GM21723 (cell line): Measurements from ENCODE around the gene NSD2.
"Not testable (repeated sequence)": the region's sequence is repeated elsewhere in the genome, so short reads cannot be mapped to it uniquely, and the experiment has no call there.

Experiments
- ATAC-seq: cut with Tn5 transposase; IDR thresholded peaks from one replicate; pipeline ENCODE4 v1.9.1; 2021; ENCODE audit warnings: mild to moderate bottlenecking, moderate library complexity; ENCODE audit not compliant: unreplicated experiment

Gene NSD2

DNA sequence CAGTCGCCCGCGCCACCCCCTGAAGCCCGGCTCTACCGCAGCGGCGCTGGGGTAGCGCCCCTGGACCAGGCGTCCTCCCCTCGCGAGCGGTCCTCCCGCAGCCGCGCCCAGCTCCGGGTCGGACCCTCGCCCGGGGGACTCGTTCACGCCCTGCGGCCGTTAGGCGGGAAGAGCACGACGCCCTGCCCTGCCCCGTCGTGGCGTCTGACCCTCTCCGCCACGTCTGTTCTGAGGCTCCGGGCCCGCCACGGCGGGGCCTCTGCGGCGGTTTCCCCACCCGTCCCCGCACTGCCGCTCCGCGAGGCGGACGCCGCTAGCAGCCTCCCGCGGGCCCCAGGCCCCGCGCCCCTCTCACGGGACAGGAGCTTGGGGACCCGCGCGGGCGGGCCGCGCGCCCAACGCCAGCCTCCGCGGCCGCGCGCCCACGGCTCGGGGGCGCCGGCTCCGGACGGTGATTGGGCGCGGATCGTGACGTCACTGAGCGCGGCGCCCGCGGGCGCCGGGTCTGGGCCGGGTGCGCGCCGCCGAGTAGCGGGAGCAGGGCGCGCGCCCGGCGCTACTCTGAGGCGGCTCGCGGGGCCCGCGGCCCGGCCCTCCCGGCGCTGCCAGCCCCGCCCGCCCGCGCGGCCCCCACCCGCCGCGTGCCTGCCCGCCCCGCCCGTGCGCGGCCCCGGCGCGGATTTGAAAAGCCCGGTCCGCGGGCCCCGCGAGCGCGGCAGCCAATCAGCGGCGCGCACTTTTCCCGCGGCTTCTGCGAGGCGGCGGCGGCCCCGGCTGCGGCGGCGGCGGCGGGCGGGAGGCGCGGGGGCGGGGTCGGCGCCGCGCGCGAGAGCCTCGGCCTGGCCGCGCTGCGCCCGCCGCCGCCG, at the start of gene NSD2:
Gene NSD2, plus strand, starts transcription at position 816 of the 866 bp plus-strand sequence. CDS start 29,262 bp downstream, outside the sequence.
- ATAC-seq = peak; percentile 63

GRCh38 chr4:1821679-1822567, 49.3 kb upstream of the NSD2 start:
- ATAC-seq = no peak

DNA sequence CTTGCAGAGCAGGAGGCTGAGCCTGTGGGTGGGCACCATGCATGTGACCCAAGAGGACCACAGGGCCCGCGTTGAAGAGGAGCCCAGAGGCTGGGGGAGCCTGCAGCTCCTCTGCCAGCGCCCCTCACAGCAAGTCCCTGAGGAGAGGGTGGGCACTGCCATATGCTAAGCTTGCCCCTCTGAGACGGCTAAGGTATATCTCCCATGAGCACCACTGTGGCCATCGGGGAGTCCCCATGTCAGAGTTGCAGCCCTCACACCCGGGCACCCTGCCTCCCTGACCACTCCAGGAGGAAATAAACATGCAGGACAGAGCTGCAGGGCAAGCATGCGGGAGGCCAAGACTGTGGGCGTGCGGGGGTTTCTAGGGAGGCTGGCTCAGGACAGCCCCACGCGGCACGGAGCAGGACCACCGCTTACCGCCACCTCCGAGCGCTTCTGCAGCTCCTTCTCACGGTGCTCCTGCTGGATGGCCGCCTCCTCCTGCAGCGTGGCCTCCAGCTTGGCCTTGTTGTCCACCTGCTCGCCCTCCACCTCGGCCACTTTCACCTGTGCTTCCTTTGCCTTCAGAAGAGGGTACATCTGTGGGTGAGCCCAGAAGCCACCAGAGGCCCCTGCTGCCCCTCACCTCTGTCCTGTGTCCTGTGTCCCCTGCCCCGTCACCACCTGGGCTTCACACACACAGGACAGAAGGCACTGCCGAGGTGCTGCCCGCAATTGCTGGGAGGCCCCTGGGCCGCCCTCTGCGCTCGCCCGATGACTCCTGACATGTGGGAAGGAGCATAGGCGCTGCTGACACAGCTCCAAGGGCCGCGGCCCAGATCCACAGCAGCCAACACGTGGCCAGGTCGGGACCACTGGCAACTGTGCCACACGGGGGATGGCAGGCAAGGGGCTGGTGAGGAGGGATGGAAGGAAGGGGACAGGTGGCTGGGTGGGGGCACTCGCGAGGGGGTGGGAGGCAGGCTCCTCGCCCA, 48.3 kb upstream of the NSD2 start:
- ATAC-seq = no peak

DNA sequence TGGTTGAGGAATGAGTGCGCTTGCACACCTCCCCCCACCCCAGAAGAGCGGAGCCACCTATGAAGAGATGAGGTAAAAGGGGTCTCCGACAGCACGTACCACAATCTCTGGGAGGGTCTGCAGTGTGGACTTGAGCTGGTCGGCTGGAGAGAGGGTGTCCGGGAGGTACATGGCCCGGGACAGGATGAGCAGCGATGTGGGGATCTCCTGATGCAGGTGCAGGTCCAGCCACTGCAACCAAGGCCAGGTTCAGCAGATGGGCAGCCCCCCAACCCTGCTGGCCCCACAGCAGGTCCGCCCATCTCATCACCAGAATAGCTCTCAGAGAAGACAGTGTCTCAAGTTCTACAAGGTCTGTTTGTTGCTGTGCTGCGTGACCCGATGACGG, 47.7 kb upstream of the NSD2 start:
- ATAC-seq = no peak

DNA sequence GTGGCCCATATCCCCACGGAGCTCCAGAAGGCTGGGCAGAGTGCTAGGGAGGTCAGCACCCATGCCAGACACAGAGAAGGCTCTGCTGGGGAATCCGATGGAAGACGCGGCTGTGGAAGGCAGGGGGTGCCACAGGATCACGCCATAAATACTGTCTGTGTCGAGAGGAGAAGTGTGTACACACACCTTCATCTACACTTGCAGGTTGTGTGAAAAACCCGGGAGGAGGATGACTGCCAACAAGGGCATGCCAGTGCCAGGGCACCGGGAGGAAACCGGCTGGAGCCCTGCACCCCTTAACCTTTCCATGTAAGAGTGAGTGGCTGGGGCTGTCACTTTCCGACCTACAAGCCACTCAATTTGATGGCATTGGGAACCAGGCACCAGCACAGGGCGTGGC, 46.4 kb upstream of the NSD2 start:
- ATAC-seq = no peak

- ATAC-seq = no peak
Observed at GRCh38 chr4:1825326-1825725, 45.9 kb upstream of the NSD2 start.

- no peak for ATAC-seq
Observed at GRCh38 chr4:1826531-1827350, 44.5 kb upstream of the NSD2 start.

- ATAC-seq = no peak
Observed at GRCh38 chr4:1830234-1830633, 41.0 kb upstream of the NSD2 start.

- ATAC-seq = no peak
Observed at GRCh38 chr4:1830642-1831228, 40.5 kb upstream of the NSD2 start.

- ATAC-seq = no peak
Observed at GRCh38 chr4:1831331-1831730, 39.9 kb upstream of the NSD2 start.

DNA sequence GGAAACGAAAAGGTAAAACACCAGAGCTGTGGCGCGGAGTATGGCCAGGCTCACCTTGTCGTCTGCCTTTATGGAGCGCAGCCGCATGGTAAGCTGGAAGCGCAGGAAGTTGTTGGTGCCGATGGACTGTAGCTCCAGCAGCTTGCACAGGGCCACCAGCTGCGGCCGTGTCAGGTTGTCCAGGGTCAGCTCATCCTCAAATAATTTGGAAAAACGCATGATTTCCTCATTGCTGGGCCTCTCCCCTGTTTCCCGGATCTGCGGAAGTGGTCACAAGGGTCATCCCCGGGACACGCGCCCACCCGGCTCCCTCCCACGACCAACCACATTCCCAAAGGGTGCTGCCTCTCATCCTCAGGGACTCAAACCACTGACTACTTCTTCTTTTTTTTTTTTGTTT, 38.5 kb upstream of the NSD2 start:
- no peak for ATAC-seq

DNA sequence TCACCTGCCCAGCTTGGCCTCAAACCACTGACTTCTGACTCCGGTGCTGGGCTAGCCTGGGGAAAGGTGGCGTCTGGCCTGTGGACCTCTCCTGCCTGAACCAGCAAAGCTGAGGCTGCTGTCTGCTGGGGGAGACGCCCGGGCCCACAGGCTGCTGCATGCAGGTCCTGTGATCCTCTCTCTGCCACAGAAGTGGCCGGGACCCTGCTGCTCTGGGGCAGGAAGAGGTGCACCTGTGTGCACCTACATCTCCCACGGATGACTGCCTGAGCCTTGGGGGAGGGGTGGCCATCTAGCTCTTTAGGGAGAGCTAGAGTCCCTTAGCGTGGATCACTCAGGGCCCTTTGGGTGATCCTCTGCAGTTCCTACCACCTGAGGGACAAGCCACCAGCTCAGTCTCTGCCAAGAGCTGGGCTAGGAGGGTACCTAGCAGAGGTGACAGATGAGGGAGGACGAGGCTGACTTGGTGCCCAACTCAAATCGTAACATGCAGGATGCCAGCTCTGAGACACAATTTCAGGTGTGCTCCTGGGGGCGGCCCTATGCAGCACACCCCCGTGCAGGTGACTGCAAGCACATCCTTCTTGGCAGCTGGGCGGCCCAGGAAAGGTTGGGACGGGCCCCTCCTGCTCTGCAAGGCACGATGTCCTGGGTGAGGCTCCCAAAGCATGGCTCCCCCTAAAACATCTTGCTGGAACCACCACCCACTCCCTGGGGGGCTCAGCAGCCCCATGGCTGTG, 37.7 kb upstream of the NSD2 start:
- peak; percentile 18 for ATAC-seq

DNA sequence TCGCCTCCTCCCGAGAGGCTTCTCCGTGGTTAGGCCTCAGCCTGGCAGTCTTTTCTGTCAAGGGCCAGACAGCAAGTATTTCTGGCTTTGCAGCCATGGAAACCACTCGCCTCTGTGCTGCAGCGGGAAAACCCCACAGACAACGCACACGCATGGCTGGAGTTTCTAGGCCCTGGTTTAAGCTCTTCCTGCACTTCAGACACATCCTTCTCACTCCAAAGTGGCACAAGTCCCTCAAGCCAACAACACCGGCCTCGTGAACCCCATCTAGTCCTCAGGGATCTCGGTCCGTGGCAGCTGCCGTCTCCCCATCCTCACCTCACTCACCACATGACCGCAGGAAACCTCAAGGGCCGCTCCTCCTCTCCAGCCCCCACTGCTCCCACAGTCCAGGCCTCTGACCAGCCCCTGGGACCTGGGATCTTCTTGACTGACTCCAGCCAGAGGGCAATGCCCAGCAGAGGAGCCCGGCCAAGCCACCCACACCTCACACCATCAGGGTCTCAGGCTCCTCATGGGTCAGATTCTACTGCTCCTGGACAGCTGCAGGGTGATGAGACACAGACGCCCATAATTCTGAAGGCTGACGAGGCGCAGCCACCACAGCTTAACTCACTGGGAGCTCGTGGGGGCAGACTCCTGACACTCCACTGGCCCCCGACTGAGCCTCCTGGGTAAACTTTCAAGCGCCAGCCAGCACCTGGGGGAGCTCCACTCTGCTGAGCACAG, 37.0 kb upstream of the NSD2 start:
- peak; percentile 68 for ATAC-seq

GRCh38 chr4:1835836-1836235, 35.4 kb upstream of the NSD2 start:
- ATAC-seq = not testable (repeated sequence)

- ATAC-seq = no peak
Observed at GRCh38 chr4:1836650-1837049, 34.5 kb upstream of the NSD2 start.

- no peak for ATAC-seq
Observed at GRCh38 chr4:1837069-1837468, 34.1 kb upstream of the NSD2 start.

DNA sequence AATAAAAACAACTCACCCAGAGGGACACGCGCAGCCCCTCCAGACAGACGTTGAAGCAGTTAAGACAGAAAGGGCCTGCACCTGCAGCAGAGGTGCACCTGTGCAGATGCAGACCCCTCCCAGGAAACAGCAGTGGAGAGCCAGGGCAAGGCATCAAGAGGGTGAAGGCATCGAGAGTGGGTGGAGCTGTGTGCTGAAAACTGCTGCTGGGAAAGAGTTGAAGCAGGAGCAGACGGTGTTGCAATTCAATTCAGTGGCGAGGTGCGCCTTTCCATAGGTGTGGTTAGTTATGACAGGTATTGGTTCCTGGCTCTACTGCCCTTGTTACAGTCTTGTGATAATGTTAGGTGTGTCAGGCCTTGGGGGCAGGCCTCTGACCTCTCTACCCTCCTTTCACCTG, 31.9 kb upstream of the NSD2 start:
- ATAC-seq = no peak
